ENCODE measurements around the gene BHLHA15.

The BHLHA15 gene

DNA sequence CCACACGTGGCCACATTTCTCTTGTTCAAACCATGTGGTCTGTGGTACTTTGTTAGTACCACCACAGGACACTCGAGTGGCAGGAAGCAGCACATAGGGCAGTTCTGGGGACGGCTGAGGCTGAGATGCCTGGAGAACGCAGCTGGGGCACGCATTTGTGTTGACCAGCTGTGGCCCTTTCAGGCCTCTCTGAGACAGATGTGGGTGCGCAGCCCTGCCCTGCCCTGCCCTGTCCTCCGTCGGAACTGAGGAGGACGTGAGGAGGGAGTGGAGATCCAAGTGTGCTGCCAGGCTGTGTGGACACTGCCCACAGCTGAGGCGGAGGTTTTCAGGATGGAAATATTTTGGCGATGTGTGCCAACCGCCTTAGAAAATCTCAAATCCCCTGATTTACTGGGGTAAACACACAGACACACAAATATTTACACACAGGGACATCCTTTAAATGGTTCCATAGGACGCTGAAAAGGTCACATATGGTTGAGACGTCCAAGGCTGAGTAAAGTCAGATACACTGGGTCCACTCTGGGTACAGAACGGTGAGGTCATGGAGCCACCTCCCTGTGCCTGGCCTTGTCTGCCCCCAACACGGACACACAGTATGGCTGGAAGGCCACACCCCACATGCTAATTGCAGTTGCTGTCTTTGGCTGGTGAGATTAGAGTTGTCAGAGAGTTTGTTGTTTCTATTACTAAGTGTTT, 14.8 kb downstream of the BHLHA15 start:
- no peak for DNase-seq (ENCODE audit: low spot score)

DNA sequence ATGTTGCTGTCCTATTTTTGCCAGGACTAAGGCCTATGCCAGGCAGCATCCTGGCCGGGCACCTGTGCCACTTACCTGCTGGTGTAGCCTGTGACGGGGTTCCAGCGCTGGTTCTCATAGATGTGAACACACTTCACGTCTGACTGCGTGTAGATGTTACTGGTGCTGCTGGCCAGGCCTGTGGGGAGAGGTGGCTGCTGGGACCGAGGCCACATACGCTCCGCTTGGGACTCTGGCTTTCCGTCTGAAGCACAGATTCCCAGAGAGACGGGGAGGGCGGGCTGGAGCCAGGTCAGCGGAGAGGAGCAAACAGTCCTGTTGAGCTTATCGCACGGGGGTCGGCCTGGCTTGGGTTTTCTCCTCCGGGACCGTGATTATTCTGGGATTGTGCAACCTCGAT, 16.7 kb downstream of the BHLHA15 start:
- no peak for DNase-seq (ENCODE audit: low spot score)

DNA sequence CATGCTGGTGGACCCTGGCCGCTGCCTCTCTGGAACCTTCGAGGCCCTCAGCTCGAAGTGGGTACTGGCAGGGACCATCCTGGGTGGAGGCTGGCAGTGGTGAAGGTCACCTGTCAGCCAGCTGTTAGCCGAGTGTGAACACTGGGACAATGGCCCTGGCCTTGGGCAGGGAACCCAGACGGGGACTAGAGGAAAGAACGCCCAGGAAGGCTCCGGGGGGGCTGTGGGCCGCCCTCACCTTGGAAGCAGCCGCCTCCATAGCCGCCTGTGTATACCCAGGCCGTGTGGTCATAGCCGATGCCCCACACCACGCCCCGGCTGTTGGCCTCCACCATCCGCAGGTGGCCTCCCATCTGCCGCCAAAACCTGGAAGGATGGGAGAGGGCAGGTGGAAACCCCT, 17.6 kb downstream of the BHLHA15 start:
- no peak for DNase-seq (ENCODE audit: low spot score)

DNA sequence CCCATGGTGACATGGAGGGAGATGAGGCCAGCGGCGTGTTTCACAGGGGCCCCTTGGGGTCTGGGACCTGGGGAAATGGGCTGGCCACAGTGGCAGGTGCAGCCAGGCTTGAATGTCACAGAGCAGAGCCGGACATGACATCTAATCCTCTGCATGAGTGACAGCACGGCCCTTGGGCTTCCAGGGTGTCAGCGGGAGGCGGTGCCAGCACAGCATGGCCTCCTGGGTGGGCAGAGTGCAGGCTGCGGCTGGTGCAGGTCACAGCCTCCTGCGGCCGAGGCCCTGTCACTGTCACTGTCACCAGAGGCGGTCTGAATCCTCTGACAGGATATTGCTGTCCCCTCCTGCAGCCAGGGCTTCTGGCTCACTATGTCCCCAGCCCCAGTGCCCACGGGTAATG, 18.2 kb downstream of the BHLHA15 start:
- DNase-seq (ENCODE audit: low spot score), result no peak

DNA sequence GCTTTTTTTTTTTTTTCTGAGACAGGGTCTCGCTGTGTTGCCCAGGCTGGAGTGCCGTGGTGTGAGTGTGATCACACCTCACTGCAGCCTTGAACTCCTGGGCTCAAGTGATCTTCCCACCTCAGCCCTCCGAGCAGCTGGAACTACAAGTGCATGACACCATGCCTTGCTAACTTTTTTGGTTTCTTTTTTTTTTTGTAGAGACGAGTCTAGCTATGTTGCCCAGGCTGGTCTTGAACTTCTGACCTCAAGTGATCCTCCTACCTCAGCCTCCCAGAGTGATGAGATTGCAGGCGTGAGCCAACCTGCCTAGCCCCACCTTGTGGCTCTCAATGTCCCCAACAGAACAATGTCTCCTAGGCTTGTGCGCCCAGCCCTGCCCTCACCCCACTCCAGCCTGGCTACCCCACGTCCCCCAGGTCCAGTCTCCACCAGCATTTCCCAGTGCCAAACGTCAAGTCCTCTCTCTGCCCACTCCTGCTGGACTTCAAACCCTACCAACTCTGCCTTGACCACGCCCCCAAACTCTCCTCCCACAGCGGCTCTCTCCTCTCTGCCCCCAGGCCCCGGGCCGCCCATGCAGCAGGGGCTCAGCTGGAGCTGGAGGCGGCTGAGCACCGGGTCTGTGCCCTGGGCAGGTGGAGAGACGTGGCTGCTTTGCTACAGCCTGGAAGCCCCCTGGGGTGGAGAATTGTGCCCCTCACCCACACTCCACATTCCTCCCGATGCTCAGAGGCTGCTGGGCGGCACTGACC, 18.9 kb downstream of the BHLHA15 start:
- no peak for DNase-seq (ENCODE audit: low spot score)

DNA sequence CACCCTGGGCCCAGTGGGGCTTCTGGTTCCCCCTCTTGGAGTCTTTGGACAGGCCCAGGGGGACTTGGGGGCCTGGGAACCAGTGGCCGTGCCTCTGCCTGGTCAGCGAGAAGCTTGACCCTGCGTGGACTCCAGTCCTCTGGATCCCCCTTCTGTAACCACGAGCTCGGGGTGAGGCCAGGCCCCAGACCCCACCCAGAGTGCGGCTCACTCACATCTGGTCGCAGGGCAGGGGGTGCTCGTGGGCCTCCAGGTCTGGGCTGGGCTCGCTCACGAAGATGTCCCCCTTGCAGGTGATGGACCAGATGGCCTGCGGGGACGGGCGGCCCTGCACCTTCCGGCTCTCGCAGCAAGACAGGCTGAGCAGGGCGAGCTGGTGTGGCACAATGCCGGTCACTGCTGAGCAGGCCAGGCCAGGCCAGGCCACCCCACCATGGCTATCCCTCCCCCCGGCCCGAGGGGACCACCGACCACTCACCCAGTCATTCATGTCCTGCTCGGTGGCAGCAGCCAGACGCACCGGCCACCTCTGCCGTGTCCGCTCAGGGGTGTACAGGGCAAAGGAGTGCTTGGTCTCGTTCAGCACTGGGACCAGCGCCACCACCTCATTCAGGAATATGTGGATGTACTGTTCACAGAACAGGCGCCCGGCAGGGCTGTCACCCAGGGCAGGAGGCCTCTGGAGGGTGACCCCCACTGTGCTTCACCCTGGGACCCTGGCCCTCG, 19.7 kb downstream of the BHLHA15 start:
- DNase-seq (ENCODE audit: low spot score), result no peak

DNA sequence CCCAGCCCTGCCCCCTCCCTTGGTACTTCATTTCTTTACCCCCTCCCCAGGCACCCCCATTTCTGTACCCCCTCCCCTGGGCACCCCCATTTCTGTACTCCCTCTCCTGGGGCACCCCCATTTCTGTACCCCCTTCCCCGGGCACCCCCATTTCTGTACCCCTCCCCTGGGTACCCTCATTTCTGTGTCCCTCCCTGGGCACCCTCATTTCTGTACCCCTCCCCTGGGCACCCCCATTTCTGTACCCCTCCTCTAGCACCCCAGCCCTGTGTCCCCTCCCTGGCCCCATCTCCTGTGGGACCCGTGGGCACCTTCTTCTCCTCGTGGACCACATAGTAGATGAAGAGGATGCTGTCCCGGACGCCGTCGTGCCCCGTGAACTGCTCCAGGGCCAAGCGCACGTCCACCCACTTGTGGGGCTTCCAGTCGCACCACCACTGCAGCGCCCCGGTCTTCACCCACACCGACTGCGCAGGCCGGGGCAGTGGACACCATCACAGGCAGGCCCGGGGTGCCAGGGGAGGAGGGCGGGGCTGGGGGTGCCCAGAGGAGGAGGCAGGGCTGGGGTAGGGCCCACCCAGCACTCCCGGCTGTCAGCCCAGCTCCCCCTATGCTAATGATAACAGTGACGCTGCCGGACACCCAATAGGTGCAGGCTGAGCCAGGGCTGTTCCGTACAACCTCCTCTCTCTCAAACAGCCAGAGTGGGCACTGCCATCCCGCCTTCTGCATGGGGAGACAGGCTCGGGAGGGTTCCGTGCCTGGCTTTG, 20.4 kb downstream of the BHLHA15 start:
- DNase-seq (ENCODE audit: low spot score), result no peak

DNA sequence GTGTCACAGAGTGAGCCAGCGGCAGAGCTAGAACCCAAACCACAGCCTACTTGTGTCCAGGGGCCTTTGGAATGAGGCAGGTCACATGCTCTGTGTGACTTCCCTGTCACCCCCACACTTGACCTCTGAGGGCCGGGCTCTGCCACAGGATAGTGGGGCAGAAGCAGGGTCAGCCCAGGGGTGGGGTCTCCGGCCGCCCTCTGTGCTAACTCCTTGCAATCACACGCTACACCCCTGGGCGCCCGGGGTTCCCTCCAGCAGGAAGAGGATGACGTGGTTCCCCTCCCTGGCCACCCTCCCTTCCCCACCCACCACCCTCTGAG, 21.0 kb downstream of the BHLHA15 start:
- no peak for DNase-seq (ENCODE audit: low spot score)

DNA sequence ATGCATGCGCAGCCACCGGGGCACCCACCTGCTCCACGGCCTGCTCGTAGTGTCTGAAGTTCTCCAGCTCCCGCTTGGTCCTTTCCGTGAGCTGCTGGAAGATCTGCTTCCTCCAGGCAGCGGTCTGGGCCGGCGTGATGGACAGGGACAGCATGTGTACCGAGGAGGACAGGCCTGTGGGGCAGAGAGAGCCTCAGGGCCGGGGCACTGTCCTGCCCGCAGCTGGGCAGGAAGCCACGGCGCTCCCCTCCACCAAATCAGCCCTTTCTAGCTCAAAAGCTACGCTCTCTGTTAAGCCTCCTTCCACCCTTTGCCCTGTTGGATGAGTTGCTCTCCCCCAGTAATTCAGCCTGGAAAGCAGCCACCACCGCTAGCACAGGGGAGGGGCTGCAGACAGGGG, 21.6 kb downstream of the BHLHA15 start:
- no peak for DNase-seq (ENCODE audit: low spot score)

DNA sequence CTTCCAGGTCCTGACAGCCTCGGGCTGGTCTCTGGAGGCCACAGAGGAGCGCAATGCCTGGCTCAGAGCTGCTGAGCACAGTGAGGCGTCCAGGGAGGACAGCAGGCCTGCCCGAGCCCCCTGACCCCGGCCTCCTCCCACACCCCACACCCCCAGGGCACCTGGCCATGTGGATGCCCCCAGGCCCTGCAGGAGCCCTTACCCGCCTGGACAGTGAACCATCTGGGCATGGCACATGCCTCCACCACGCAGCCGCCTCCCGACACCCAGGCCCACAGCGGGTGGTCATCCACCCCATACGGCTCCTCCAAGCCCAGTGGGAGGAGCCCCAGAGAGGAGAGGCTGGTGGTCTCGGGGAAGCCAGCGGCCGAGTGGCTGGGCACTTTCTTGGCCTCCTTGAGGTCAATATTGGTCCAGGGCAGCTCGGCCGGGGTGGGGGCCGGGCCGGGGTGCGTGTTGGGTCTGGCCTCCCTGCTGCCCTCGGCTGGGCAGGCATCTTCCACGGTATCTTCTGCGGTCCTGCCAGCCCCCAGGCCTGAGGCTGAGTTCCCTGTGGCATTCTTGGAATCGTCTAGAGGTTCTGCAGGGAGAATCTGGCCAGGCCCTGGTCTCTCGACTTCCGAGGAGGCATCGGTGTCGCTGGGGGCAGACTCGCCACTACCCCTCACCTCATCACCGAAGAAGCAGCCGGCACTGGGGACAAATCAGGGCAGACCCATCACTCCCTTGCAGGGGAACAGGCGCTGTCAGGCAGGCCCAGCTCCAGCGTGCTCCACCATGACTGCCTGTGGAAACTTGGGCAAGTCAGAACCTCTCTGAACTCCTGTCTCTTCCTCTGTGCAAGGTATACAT, 22.2 kb downstream of the BHLHA15 start:
- DNase-seq (ENCODE audit: low spot score), result no peak

DNA sequence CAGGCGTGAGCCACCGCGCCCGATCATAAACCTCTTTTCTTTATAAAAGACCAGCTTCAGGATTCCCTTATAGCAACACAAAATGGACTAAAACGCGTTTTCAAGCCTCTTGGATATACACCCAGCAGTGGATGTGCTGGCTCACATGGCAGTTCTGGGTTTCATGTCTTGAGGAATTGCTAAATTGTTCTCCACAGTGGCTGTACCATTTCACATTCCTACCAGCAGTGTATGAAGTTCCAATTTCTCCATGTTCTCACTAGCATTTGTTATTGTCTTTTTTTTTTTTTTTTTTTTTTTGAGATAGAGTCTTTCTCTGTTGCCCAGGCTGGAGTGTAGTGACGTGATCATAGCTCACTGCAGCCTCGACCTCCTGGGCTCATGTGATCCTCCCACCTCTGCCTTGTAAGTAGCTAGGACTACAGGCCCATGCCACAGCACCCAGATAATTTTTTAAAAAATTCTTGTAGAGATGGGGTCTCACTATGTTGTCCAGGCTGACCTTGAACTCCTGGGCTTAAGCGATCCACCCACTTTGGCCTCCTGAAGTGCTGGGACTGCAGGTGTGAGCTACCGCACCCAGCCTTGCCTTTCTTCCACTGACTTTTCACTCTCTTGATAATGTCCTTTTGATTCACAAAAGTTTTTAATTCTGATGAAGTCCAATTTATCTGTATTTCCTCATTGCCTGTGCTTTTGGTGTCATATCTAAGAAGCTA, 23.3 kb downstream of the BHLHA15 start:
- DNase-seq (ENCODE audit: low spot score), result no peak

DNA sequence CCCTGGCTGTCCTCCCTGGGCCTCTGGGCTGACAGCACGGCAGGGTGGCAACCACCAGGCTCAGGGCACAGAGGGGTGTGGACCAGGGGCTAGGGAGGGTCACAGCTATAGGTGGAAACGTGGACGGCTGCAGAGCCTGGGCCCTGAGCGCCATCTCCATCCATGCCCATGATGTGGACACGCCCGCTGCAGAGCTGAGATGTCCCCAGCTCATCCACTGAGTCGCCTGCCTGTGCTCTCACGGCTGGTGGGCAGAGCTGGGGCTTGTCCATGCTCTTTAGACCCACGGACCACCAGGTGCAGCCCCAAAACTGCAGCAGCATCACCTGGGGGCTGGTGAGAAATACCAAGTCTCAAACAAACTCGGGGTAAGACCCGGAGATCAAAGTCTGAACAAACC, 24.7 kb downstream of the BHLHA15 start:
- no peak for DNase-seq (ENCODE audit: low spot score)

DNA sequence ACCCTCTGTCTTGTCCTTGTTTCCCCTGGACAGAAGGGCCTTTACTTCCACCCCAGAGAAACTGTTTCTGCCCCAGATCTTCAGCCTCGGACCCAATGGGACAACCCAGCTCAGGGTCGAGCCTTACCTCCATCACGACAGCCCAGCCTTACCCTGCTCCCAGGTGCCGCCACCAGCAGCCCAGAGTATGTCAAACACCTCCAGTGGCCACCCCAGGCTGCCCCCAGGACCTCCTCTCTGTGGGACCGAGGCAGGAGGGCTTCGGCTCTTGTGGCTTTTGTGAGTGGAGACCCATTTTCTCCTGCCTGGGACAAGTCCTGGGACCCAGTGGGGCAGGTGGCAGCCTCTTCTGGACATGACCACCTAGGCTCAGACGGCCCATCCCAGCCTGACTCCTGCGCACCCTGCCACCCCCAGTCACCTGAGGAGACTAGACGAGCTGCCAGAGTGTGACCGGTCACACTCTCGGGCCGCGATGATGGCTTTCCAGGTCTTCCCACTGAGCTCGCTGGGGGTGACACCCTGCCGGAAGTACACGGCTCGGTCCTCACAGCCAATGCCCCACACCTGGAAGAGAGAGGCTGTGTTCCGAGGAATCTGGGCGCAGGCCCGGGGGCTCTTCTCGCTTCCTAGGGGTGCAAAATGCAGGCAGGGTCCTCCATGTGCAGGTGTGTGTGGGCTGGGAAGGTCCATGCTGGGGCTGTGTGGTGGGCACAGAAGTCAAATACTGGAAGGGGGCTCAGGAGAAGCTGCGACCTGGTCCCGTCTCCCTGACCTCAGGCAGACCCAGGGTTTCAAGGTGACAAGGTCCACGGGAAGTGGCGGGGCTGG, 25.3 kb downstream of the BHLHA15 start:
- no peak for DNase-seq (ENCODE audit: low spot score)

DNA sequence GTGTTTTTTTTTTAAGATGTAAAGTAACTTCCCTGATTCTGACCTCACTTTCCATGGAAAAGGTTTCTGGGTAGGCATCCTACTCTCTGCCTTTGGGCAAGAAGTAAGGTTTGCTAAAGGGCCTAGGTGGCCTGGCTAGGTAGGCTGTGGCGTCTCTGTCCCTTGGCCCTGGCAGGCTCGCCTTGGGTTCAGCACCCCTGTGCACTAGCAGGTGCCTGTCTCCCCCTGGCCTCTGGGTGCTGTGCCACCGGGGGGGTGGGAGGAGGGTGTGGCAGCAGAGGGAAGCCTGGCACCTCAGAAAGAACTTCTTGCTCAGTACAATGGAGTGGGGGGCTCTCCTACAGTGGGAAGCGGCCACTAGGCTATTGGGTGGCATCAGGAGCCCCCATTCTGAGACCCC, 26.8 kb downstream of the BHLHA15 start:
- DNase-seq (ENCODE audit: low spot score), result no peak

DNA sequence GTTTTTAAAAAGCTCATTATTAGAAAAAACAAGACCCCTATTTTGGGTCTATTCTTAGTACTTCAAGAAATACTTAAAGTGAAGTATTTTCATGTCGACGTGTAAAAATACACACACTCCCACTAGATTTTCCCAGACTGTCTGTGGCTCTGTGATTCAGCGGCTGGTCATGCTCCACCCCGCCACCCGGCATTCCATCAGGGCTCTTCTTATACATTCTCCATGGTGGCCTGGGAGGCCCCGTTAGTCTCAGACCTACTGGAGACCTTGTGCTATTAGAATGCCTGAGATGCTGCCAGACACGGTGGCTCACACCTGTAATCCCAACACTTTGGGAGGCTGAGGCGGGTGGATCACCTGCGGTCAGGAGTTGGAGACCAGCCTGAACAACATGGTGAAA, 27.7 kb downstream of the BHLHA15 start:
- DNase-seq (ENCODE audit: low spot score), result no peak

DNA sequence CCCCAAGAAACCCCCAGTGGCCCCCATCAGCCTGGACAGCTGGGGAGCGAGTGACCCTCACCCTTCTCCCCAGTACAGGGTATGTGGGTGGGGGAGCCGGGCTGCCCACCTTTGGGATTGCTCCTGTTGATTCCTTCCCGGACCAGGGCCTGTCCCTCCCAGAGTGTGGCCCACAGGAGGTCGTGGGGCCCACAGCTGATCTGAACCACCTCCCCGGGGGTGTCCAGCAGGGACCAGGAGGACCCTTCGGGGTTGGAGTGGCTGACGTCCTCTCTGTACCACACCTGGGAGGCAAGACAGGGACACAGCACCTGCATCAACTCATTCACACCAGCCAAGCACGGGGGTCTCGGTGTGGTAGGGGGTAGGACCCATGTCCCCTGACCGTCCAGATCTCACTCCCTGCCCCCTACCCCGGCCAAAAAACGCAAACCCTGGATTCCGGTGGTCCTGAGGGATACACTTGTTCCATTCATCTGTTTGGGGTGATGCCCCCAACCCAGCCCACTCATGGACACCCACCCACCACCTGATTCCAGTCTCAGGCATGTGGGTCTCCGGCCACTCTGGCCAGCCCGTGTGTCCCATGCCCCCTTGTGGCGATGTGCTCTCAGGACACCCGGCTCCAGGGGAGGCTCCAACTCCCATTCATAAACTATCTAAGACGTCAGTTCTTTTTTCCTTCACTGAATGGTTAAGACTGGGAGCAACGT, 29.9 kb downstream of the BHLHA15 start:
- DNase-seq (ENCODE audit: low spot score), result peak; percentile 30

DNA sequence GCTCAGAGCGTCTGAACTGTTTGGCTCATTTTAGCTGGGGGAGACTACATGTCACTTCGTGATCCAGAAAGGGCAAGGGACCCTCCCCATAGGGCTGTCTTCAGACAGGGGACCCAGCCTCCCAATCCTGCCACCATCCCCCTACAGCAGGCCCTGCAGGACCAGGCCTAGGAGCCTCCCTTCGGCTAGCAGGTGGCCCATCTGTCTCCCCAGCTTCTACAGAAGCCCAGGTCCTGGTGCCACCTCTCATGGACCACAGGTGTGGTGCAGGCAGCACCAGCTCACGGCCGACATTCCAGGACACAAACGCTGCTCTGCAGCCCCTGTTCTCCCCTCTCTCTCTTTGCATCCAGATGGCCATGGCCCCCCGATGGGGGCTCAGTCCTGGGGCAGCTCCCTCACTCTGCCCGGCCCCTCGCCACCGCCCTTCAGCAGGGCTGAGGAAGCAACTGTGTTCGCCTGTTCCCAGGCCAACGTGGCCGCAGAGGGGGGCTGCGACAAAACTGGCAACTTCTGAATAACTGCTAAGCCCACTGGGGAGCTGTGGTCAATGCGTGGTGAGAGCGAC, 30.5 kb downstream of the BHLHA15 start:
- no peak for DNase-seq (ENCODE audit: low spot score)

DNA sequence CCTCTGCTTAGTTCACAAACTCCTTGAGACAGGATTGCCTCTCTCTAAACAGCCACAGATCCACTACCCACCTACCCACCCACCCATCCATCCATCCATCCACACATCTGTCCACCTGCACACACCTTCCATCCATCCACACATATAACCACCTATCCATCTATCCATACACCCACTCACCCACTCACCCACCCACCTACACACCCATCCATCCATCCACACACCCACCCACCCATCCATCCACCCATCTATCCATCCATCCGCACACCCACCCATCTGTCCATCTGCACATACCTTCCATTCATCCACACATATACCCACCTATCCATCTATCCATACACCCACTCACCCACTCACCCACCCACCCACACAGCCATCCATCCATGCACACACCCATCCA, 31.1 kb downstream of the BHLHA15 start:
- no peak for DNase-seq (ENCODE audit: low spot score)

DNA sequence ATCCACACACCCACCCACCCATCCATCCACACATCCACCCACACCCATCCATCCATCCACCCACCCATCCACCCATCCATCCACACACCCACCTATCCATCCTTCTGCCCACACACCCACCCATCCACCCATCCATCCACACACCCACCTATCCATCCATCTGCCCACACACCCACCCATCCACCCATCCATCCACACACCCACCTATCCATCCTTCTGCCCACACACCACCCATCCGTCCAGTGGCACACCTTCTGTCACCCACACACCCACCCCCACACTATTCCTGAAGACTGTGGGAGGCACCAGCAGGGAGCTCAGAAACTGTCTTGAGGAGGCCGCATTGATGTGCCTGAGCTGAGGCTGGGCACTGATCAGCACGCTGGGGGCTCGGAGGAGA, 31.7 kb downstream of the BHLHA15 start:
- no peak for DNase-seq (ENCODE audit: low spot score)
